BJ (cell line): ENCODE results near the gene BAIAP2L1. TPM values are rescaled to one million over a fixed set of nuclear protein-coding genes. Genes with fewer than 3 reads are reported as not detected.

ENCODE experiments used
- CTCF ChIA-PET: fragments of 350-600 bp; formaldehyde crosslinking; extraction: SDS; loops from one replicate; lab custom pipeline; 2021; ENCODE audit warnings: antibody characterized with exemption, inconsistent platforms; lab: Yijun Ruan, JAX
- POLR2A ChIA-PET: fragments of 300-600 bp; sonication (Branson Sonifier 250); formaldehyde crosslinking; extraction: SDS; loops from one replicate; lab custom pipeline; 2021; ENCODE audit warnings: antibody characterized with exemption; lab: Charles Lee
- DNase-seq: peaks from one replicate; pipeline ENCODE4 v3.0.0-alpha.2; 2011; ENCODE audit warnings: low read depth
- H3K27me3 ChIP-seq: 2 replicates; pipeline ENCODE4 v1.6.0; 2011; ENCODE audit warnings: low read length; ENCODE audit not compliant: control insufficient read depth, insufficient read depth
- H3K36me3 ChIP-seq: 2 replicates; pipeline ENCODE4 v1.5.1; 2011; ENCODE audit warnings: low read length; ENCODE audit not compliant: control insufficient read depth, insufficient read depth
- H3K4me3 ChIP-seq: 2 replicates; pipeline ENCODE4 v1.5.1; 2011; ENCODE audit warnings: low read depth, mild to moderate bottlenecking, control low read depth, low read length
- polyA plus RNA-seq: library from polyadenylated mRNA; depleted of rRNA; stranded (reverse); fragments of >200 nt; gene quantifications from 2 replicates; pipeline ENCODE4 v1.2.3, GENCODE V29; 2011
- TF ChIP-seq, protein P1 (sequence below): IDR thresholded peaks from 2 replicates; pipeline ENCODE4 v1.5.1; 2011; ENCODE audit warnings: low read depth, mild to moderate bottlenecking, control low read depth, inconsistent platforms, low read length, moderate library complexity; ENCODE audit not compliant: insufficient read depth

The BAIAP2L1 gene
- polyA plus RNA-seq, 1 experiment, result 11.4 TPM

GRCh38 chr7:98293746-98294145, 107.1 kb downstream of the BAIAP2L1 start:
- Histone ChIP-seq H3K4me3 (no peak overlapping the region), H3K27me3 (no peaks in the 10 kb centered on the region), H3K36me3 (peaks cover 28% of the 10 kb centered on the region)
- TF ChIP-seq, protein P1, sequence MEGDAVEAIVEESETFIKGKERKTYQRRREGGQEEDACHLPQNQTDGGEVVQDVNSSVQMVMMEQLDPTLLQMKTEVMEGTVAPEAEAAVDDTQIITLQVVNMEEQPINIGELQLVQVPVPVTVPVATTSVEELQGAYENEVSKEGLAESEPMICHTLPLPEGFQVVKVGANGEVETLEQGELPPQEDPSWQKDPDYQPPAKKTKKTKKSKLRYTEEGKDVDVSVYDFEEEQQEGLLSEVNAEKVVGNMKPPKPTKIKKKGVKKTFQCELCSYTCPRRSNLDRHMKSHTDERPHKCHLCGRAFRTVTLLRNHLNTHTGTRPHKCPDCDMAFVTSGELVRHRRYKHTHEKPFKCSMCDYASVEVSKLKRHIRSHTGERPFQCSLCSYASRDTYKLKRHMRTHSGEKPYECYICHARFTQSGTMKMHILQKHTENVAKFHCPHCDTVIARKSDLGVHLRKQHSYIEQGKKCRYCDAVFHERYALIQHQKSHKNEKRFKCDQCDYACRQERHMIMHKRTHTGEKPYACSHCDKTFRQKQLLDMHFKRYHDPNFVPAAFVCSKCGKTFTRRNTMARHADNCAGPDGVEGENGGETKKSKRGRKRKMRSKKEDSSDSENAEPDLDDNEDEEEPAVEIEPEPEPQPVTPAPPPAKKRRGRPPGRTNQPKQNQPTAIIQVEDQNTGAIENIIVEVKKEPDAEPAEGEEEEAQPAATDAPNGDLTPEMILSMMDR, result no peak
- ChIA-PET POLR2A (no interaction called here), CTCF (interaction anchor here (0.9 to 4.3 kb wide), 5 partner anchors 9 to 452 kb away, joined by 3 to 49 read pairs (median 5); partner anchors contain the start of gene BAIAP2L1)
- DNase-seq, result no peak

GRCh38 chr7:98293265-98293664, 107.6 kb downstream of the BAIAP2L1 start:
- DNase-seq, result no peak
- CTCF ChIA-PET, result interaction anchor here (1.7 to 4.3 kb wide), 3 partner anchors 8 to 453 kb away, joined by 5 to 49 read pairs (median 18); partner anchors contain the start of gene BAIAP2L1
- Histone ChIP-seq H3K27me3 (no peaks in the 10 kb centered on the region), H3K4me3 (no peak overlapping the region), H3K36me3 (peaks cover 28% of the 10 kb centered on the region)
- TF ChIP-seq, protein P1, result no peak
- POLR2A ChIA-PET, result no interaction called here

- CTCF ChIA-PET, result no interaction called here
- TF ChIP-seq, protein P1, result peak; percentile 25
- no peak for DNase-seq
These were observed 109.2 kb downstream of the BAIAP2L1 start for GRCh38 chr7:98291717-98292116.

GRCh38 chr7:98289333-98289875, 111.5 kb downstream of the BAIAP2L1 start:
- no peak for DNase-seq
- H3K36me3 ChIP-seq, result peaks cover 35% of the 10 kb centered on the region
- H3K27me3 ChIP-seq, result no peaks in the 10 kb centered on the region
- ChIA-PET POLR2A (no interaction called here), CTCF (interaction anchor here (1.1 kb wide), 1 partner anchor 111 kb away, joined by 4 read pairs; the partner anchor contains the start of gene BAIAP2L1)
- H3K4me3 ChIP-seq, result no peak overlapping the region
- TF ChIP-seq, protein P1, result no peak

More at GRCh38 chr7:98291717-98292116, 109.2 kb downstream of the BAIAP2L1 start:
- Histone ChIP-seq H3K4me3 (no peak overlapping the region), H3K27me3 (no peaks in the 10 kb centered on the region), H3K36me3 (peaks cover 37% of the 10 kb centered on the region)
- POLR2A ChIA-PET, result no interaction called here

- CTCF ChIA-PET, result interaction anchor here (0.6 to 1.2 kb wide), 2 partner anchors 21 to 124 kb away, joined by 3 read pairs; no protein-coding TSS in a partner anchor
These were observed 112.6 kb downstream of the BAIAP2L1 start for GRCh38 chr7:98288064-98288823.

More at GRCh38 chr7:98288064-98288823, 112.6 kb downstream of the BAIAP2L1 start:
- TF ChIP-seq, protein P1, result no peak
- peaks cover 32% of the 10 kb centered on the region for H3K36me3 ChIP-seq
- H3K27me3 ChIP-seq, result no peaks in the 10 kb centered on the region
- POLR2A ChIA-PET, result no interaction called here
- H3K4me3 ChIP-seq, result no peak overlapping the region
- no peak for DNase-seq
